OCI-LY3 (cell line): ENCODE measurements around the gene CCDC83.

ENCODE experiments used
- H2AFZ ChIP-seq: fragments of 200-600, 300-600 bp; shearing (Covaris generic); 2 replicates; pipeline ENCODE4 v1.6.0; 2014; ENCODE audit warnings: antibody characterized with exemption, low read depth, low read length
- H3K27ac ChIP-seq: fragments of 200-600, 300-600 bp; sonication (generic); 2 replicates; pipeline ENCODE4 v1.5.1; 2014; ENCODE audit warnings: mild to moderate bottlenecking, low read length, moderate library complexity, mixed read lengths
- H3K27me3 ChIP-seq: fragments of 200-600, 300-600 bp; sonication (generic); 2 replicates; pipeline ENCODE4 v1.6.1; 2014; ENCODE audit warnings: low read depth, low read length, mixed read lengths
- H3K36me3 ChIP-seq: fragments of 200-600, 300-600 bp; sonication (generic); replicated peaks from 2 replicates; pipeline ENCODE3; 2014; ENCODE audit warnings: low read depth, low read length, mixed read lengths
- H3K4me1 ChIP-seq: fragments of 300-600, 200-600 bp; sonication (generic); 2 replicates; pipeline ENCODE4 v1.6.1; 2014; ENCODE audit warnings: low read length, mixed read lengths
- H3K4me2 ChIP-seq: fragments of 200-600, 300-600 bp; sonication (generic); 2 replicates; pipeline ENCODE4 v1.6.1; 2014; ENCODE audit warnings: low read length, mixed read lengths
- H3K4me3 ChIP-seq: fragments of 300-600, 200-600 bp; sonication (generic); 2 replicates; pipeline ENCODE4 v1.5.1; 2014; ENCODE audit warnings: antibody characterized with exemption, mild to moderate bottlenecking, low read length, moderate library complexity
- H3K79me2 ChIP-seq: fragments of 300-600, 200-600 bp; shearing (Covaris generic); 2 replicates; pipeline ENCODE4 v1.6.1; 2014; ENCODE audit warnings: mild to moderate bottlenecking, low read length, mixed read lengths
- H3K9ac ChIP-seq: fragments of 300-600, 200-600 bp; shearing (Covaris generic); 2 replicates; pipeline ENCODE4 v1.6.0; 2014; ENCODE audit warnings: mild to moderate bottlenecking, low read length, moderate library complexity
- H3K9me3 ChIP-seq: fragments of 200-600, 300-600 bp; shearing (Covaris generic); 2 replicates; pipeline ENCODE4 v1.6.1; 2014; ENCODE audit warnings: low read length, mixed read lengths; ENCODE audit not compliant: insufficient read depth
- H4K20me1 ChIP-seq: fragments of 200-600, 300-600 bp; sonication (generic); 2 replicates; pipeline ENCODE4 v1.6.1; 2016; ENCODE audit warnings: low read length, mixed read lengths; ENCODE audit not compliant: insufficient read depth
- CTCF ChIP-seq: fragments of 200-600, 300-600 bp; sonication (generic); IDR thresholded peaks from 2 replicates; pipeline ENCODE4 v1.5.1; 2014; ENCODE audit warnings: antibody characterized with exemption, low read length, low read depth
- EZH2phosphoT487 ChIP-seq: fragments of 200-600 bp; shearing (Covaris generic); IDR thresholded peaks from 2 replicates; pipeline ENCODE4 v1.6.1; 2018; ENCODE audit warnings: antibody characterized with exemption, mixed run types, low read depth

The CCDC83 gene

GRCh38 chr11:85953491-85954143, 98.4 kb downstream of the CCDC83 start:
- H3K79me2 ChIP-seq = no peaks in the 10 kb centered on the region
- no peak overlapping the region for H2AFZ ChIP-seq
- 0 out of 2 replicates have a peak, but pooled peaks cover 4% of the 10 kb centered on the region for H3K9me3 ChIP-seq
- H4K20me1 ChIP-seq = no peaks in the 10 kb centered on the region
- H3K27me3 ChIP-seq = no peaks in the 10 kb centered on the region
- no peak for TF ChIP-seq CTCF
- peaks cover 56% of the 10 kb centered on the region for H3K36me3 ChIP-seq
- H3K4me3 ChIP-seq = no peak overlapping the region
- H3K4me1 ChIP-seq = peaks cover 13% of the 10 kb centered on the region
- H3K27ac ChIP-seq = no peak overlapping the region
- H3K9ac ChIP-seq = no peak overlapping the region
- no peak overlapping the region for H3K4me2 ChIP-seq

- Histone ChIP-seq H3K79me2 (no peaks in the 10 kb centered on the region), H3K4me2 (no peak overlapping the region), H4K20me1 (peaks cover 5% of the 10 kb centered on the region), H3K9me3 (0 out of 2 replicates have a peak, but pooled peaks cover 4% of the 10 kb centered on the region), H3K36me3 (peaks cover 66% of the 10 kb centered on the region), H3K9ac (no peak overlapping the region), H3K4me3 (no peak overlapping the region), H2AFZ (no peak overlapping the region), H3K27me3 (no peaks in the 10 kb centered on the region), H3K27ac (no peak overlapping the region), H3K4me1 (peaks cover 5% of the 10 kb centered on the region)
- TF ChIP-seq CTCF (no peak), EZH2phosphoT487 (no peak)
These were observed 100.3 kb downstream of the CCDC83 start for GRCh38 chr11:85955531-85955930.

- Histone ChIP-seq H3K79me2 (peaks cover 12% of the 10 kb centered on the region), H3K9ac (no peak overlapping the region), H3K9me3 (no peaks in the 10 kb centered on the region), H2AFZ (no peak overlapping the region), H3K27me3 (no peaks in the 10 kb centered on the region), H3K36me3 (peaks cover 81% of the 10 kb centered on the region), H3K4me2 (peak overlapping the region; percentile 40; the same call in 1 of the 2 replicates), H3K4me3 (no peak overlapping the region), H3K4me1 (peaks cover 28% of the 10 kb centered on the region), H3K27ac (peak overlapping the region; percentile 13; the same call in 1 of the 2 replicates), H4K20me1 (peaks cover 36% of the 10 kb centered on the region)
- TF ChIP-seq CTCF = no peak
- no peak for TF ChIP-seq EZH2phosphoT487
These were observed 105.5 kb downstream of the CCDC83 start for GRCh38 chr11:85960678-85961077.

- peaks cover 28% of the 10 kb centered on the region for H3K4me1 ChIP-seq
- no peak overlapping the region for H3K9ac ChIP-seq
- TF ChIP-seq CTCF (no peak), EZH2phosphoT487 (no peak)
- H3K27ac ChIP-seq = 0 out of 2 replicates have a peak overlapping the region, but pooled peaks have one; percentile 13
- no peaks in the 10 kb centered on the region for H3K27me3 ChIP-seq
- 0 out of 2 replicates have a peak overlapping the region, but pooled peaks have one; percentile 10 for H3K4me3 ChIP-seq
- no peak overlapping the region for H2AFZ ChIP-seq
- H4K20me1 ChIP-seq = peaks cover 36% of the 10 kb centered on the region
- H3K79me2 ChIP-seq = peaks cover 14% of the 10 kb centered on the region
- H3K4me2 ChIP-seq = peak overlapping the region; percentile 40
- H3K36me3 ChIP-seq = peaks cover 79% of the 10 kb centered on the region
- H3K9me3 ChIP-seq = no peaks in the 10 kb centered on the region
These were observed 105.9 kb downstream of the CCDC83 start for GRCh38 chr11:85961130-85961529.
